ENCODE measurements around the gene FOXF1.

Gene FOXF1

GRCh38 chr16:86479419-86479818, 30.9 kb upstream of the FOXF1 start:
- TF ChIP-seq, protein P1, sequence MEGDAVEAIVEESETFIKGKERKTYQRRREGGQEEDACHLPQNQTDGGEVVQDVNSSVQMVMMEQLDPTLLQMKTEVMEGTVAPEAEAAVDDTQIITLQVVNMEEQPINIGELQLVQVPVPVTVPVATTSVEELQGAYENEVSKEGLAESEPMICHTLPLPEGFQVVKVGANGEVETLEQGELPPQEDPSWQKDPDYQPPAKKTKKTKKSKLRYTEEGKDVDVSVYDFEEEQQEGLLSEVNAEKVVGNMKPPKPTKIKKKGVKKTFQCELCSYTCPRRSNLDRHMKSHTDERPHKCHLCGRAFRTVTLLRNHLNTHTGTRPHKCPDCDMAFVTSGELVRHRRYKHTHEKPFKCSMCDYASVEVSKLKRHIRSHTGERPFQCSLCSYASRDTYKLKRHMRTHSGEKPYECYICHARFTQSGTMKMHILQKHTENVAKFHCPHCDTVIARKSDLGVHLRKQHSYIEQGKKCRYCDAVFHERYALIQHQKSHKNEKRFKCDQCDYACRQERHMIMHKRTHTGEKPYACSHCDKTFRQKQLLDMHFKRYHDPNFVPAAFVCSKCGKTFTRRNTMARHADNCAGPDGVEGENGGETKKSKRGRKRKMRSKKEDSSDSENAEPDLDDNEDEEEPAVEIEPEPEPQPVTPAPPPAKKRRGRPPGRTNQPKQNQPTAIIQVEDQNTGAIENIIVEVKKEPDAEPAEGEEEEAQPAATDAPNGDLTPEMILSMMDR (conservative IDR thresholded peaks at IDR 0.05; ENCODE audit: low read length) = no peak
- no peak overlapping the region for H3K4me3 ChIP-seq (ENCODE audit: low read length)
- peak; percentile 17 for DNase-seq (ENCODE audit: low read depth)

- TF ChIP-seq, protein P1 (conservative IDR thresholded peaks at IDR 0.05; ENCODE audit: low read length) = no peak
- DNase-seq (ENCODE audit: low read depth) = no peak
- no peak overlapping the region for H3K4me3 ChIP-seq (ENCODE audit: low read length)
Observed at GRCh38 chr16:86480444-86480843, 29.9 kb upstream of the FOXF1 start.

GRCh38 chr16:86481607-86482006, 28.7 kb upstream of the FOXF1 start:
- no peak overlapping the region for H3K4me3 ChIP-seq (ENCODE audit: low read length)
- TF ChIP-seq, protein P1 (conservative IDR thresholded peaks at IDR 0.05; ENCODE audit: low read length) = no peak
- no peak for DNase-seq (ENCODE audit: low read depth)

- DNase-seq (ENCODE audit: low read depth) = no peak
- TF ChIP-seq, protein P1 (conservative IDR thresholded peaks at IDR 0.05; ENCODE audit: low read length) = no peak
- no peak overlapping the region for H3K4me3 ChIP-seq (ENCODE audit: low read length)
Observed at GRCh38 chr16:86484240-86484639, 26.1 kb upstream of the FOXF1 start.

DNA sequence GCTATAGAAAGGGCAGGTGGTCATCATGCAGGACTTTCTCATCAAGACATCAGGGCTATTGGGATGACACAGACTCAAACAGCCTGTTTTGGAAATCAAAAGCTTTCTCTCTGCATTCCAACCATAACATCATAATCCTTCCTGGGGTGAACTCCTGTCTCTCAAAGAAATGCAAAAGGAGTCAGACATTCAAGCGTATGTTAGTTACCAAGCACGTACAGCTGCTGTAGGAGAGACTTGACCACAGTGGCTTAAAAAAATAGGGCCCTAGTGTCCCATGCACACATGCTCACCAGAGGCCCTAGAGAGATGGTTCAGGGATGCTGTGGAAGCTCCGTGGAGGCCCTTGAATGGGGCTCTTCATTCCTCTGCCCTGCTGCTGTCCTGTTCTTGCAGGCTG, 24.6 kb upstream of the FOXF1 start:
- H3K4me3 ChIP-seq (ENCODE audit: low read length) = no peak overlapping the region
- DNase-seq (ENCODE audit: low read depth) = no peak
- TF ChIP-seq, protein P1 (conservative IDR thresholded peaks at IDR 0.05; ENCODE audit: low read length) = no peak

GRCh38 chr16:86490859-86491639, 19.3 kb upstream of the FOXF1 start:
- peak; percentile 44 for DNase-seq (ENCODE audit: low read depth)

DNA sequence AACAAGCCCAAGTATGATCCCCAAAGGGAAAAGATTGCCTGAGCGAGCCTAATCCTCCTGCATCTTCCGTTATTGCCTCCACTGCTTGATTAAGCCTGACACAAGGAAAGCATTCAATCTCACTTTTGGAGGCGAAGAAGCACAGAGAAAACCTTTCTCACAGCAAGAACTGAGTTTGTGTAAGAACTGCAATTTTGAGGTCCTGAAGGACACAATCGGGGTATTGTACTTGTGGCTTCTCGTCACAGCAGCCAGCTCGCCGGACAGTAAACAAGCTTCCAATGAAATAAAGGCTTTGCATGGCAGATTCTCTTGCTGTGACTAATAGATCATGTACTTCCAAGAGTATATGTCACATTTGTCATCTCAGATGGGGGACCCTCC, 18.7 kb upstream of the FOXF1 start:
- TF ChIP-seq, protein P1 (conservative IDR thresholded peaks at IDR 0.05; ENCODE audit: low read length) = no peak
- no peak for DNase-seq (ENCODE audit: low read depth)
- H3K4me3 ChIP-seq (ENCODE audit: low read length) = no peak overlapping the region

More at GRCh38 chr16:86490859-86491639, 19.3 kb upstream of the FOXF1 start:
- TF ChIP-seq, protein P1 (conservative IDR thresholded peaks at IDR 0.05; ENCODE audit: low read length) = no peak
- H3K4me3 ChIP-seq (ENCODE audit: low read length) = no peak overlapping the region

Measured in AG10803 (cell line).